ENCODE results near the gene CFAP45. TPM values are rescaled to one million over a fixed set of nuclear protein-coding genes. Genes with fewer than 3 reads are reported as not detected.
A peak's percentile ranks its signal among the peaks of the same experiment; 100 is the strongest.

The CFAP45 gene
- polyA plus RNA-seq, 3 donors: 0.12 to 1.0 TPM; not detected in 1

GRCh38 chr1:159853417-159854115, 46.4 kb downstream of the CFAP45 start:
- DNase-seq: no peak
- H3K4me3 Mint-ChIP-seq: peak overlapping the region; percentile 83 to 94
- no peaks in the 10 kb centered on the region for H3K9me3 ChIP-seq (replicated peaks in 1 of 2; ENCODE audit: control insufficient read depth in 1 of 2, insufficient read depth in 1 of 2, low read length in 2 of 2)
- no peaks in the 10 kb centered on the region for H3K79me2 ChIP-seq (ENCODE audit: insufficient read depth, low read length)
- peak overlapping the region in 1 of 3 experiments; percentile 79 for H3K4me3 ChIP-seq (replicated peaks in 1 of 3; ENCODE audit: low read depth in 2 of 3, low read length in 3 of 3)
- H3K27ac ChIP-seq (ENCODE audit: low read depth in 1 of 2, low read length in 2 of 2): no peak overlapping the region
- peak overlapping the region; percentile 94 for H3K4me2 ChIP-seq (replicated peaks; ENCODE audit: extremely low read depth, low read length, poor library complexity, severe bottlenecking)
- peaks cover 0 to 17% of the 10 kb centered on the region in 2 donors for H3K27me3 ChIP-seq (ENCODE audit: control insufficient read depth in 2 of 2, insufficient read depth in 2 of 2, low read length in 2 of 2)
- H3K36me3 Mint-ChIP-seq: no peaks in the 10 kb centered on the region
- H3K27ac Mint-ChIP-seq: peak overlapping the region in 2 of 7 donors; percentile 22 to 75
- no peaks in the 10 kb centered on the region for H3K36me3 ChIP-seq (replicated peaks in 1 of 2; ENCODE audit: control insufficient read depth in 1 of 2, insufficient read depth in 2 of 2, low read length in 2 of 2)
- peaks cover 9 to 13% (median 12%) of the 10 kb centered on the region in 3 donors for H3K27me3 Mint-ChIP-seq (ENCODE audit: low read depth in 3 of 3)
- H3K9ac ChIP-seq (ENCODE audit: insufficient read depth, low read length, poor library complexity, severe bottlenecking): peak overlapping the region; percentile 62
- peaks cover 29 to 39% of the 10 kb centered on the region in 2 donors for H3K4me1 ChIP-seq (ENCODE audit: control insufficient read depth in 1 of 2, insufficient read depth in 2 of 2, low read length in 2 of 2)
- H2AFZ ChIP-seq (ENCODE audit: insufficient read depth, low read depth, low read length, poor library complexity, severe bottlenecking): peak overlapping the region; percentile 88
- H3K4me1 Mint-ChIP-seq: peaks cover 33% of the 10 kb centered on the region
- TF ChIP-seq, protein P1, sequence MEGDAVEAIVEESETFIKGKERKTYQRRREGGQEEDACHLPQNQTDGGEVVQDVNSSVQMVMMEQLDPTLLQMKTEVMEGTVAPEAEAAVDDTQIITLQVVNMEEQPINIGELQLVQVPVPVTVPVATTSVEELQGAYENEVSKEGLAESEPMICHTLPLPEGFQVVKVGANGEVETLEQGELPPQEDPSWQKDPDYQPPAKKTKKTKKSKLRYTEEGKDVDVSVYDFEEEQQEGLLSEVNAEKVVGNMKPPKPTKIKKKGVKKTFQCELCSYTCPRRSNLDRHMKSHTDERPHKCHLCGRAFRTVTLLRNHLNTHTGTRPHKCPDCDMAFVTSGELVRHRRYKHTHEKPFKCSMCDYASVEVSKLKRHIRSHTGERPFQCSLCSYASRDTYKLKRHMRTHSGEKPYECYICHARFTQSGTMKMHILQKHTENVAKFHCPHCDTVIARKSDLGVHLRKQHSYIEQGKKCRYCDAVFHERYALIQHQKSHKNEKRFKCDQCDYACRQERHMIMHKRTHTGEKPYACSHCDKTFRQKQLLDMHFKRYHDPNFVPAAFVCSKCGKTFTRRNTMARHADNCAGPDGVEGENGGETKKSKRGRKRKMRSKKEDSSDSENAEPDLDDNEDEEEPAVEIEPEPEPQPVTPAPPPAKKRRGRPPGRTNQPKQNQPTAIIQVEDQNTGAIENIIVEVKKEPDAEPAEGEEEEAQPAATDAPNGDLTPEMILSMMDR (IDR thresholded peaks at IDR 0.05): no peak
- WGBS (ENCODE audit: insufficient coverage): 28% methylated on average over 4 of the region's 6 CpGs
- H4K20me1 ChIP-seq (ENCODE audit: insufficient read depth, low read length): no peaks in the 10 kb centered on the region
- intact Hi-C loops (cut with micrococcal nuclease): no loop called here
- H3K9me3 Mint-ChIP-seq: no peaks in the 10 kb centered on the region

DNA sequence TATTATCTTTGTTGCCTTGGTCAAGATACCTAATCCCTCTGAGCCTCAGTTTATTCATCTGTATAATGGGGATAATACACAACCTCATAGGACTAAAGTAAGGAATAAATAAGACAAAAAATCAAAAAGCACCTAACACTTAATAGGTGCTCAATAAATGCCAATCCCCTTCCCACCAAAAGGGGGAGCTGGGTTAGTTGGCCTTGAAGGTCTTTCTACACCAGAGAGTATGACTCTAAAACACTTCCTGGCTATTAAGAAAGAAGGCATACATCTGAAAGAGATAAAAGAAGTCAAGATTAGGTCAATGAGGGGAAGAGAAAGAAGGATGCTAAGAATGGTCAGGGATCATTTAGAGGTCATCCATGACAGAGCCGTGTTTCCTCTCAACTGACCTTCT, 48.6 kb downstream of the CFAP45 start:
- peaks cover 9 to 18% (median 13%) of the 10 kb centered on the region in 3 donors for H3K27me3 Mint-ChIP-seq (ENCODE audit: low read depth in 3 of 3)
- peaks cover 0 to 17% of the 10 kb centered on the region in 2 donors for H3K27me3 ChIP-seq (ENCODE audit: control insufficient read depth in 2 of 2, insufficient read depth in 2 of 2, low read length in 2 of 2)
- no peak overlapping the region for H3K4me3 Mint-ChIP-seq
- peak in 2 of 3 donors; percentile 45 to 58 for DNase-seq
- no peaks in the 10 kb centered on the region for H3K36me3 Mint-ChIP-seq
- H3K9ac ChIP-seq (ENCODE audit: insufficient read depth, low read length, poor library complexity, severe bottlenecking): no peak overlapping the region
- no peak overlapping the region for H3K4me3 ChIP-seq (replicated peaks in 1 of 3; ENCODE audit: low read depth in 2 of 3, low read length in 3 of 3)
- H3K9me3 ChIP-seq (replicated peaks in 1 of 2; ENCODE audit: control insufficient read depth in 1 of 2, insufficient read depth in 1 of 2, low read length in 2 of 2): no peaks in the 10 kb centered on the region
- no peaks in the 10 kb centered on the region for H3K79me2 ChIP-seq (ENCODE audit: insufficient read depth, low read length)
- intact Hi-C loops (cut with micrococcal nuclease): no loop called here
- H2AFZ ChIP-seq (ENCODE audit: insufficient read depth, low read depth, low read length, poor library complexity, severe bottlenecking): no peak overlapping the region
- H3K4me1 ChIP-seq (ENCODE audit: control insufficient read depth in 1 of 2, insufficient read depth in 2 of 2, low read length in 2 of 2): peaks cover 29 to 39% of the 10 kb centered on the region in 2 donors
- WGBS (ENCODE audit: insufficient coverage): no CpG with 5 or more reads among the region's 1 CpG
- peak overlapping the region in 1 of 7 donors; percentile 22 for H3K27ac Mint-ChIP-seq
- H3K4me2 ChIP-seq (replicated peaks; ENCODE audit: extremely low read depth, low read length, poor library complexity, severe bottlenecking): no peak overlapping the region
- TF ChIP-seq, protein P1 (IDR thresholded peaks at IDR 0.05): peak; percentile 43
- peaks cover 33% of the 10 kb centered on the region for H3K4me1 Mint-ChIP-seq
- no peaks in the 10 kb centered on the region for H3K36me3 ChIP-seq (replicated peaks in 1 of 2; ENCODE audit: control insufficient read depth in 1 of 2, insufficient read depth in 2 of 2, low read length in 2 of 2)
- no peaks in the 10 kb centered on the region for H4K20me1 ChIP-seq (ENCODE audit: insufficient read depth, low read length)
- H3K27ac ChIP-seq (ENCODE audit: low read depth in 1 of 2, low read length in 2 of 2): no peak overlapping the region
- H3K9me3 Mint-ChIP-seq: no peaks in the 10 kb centered on the region

Data from CD14-positive monocyte (primary cell).